Measurements from ENCODE around the gene RSU1. TPM values are rescaled to one million over a fixed set of nuclear protein-coding genes. Genes with fewer than 3 reads are reported as not detected.

The RSU1 gene
- total and polyA plus RNA-seq, 2 of the 13 experiments (the other 11 are each of a cell fraction or from before 2014, with no cell fraction given), result 32.3 to 35.1 TPM

DNA sequence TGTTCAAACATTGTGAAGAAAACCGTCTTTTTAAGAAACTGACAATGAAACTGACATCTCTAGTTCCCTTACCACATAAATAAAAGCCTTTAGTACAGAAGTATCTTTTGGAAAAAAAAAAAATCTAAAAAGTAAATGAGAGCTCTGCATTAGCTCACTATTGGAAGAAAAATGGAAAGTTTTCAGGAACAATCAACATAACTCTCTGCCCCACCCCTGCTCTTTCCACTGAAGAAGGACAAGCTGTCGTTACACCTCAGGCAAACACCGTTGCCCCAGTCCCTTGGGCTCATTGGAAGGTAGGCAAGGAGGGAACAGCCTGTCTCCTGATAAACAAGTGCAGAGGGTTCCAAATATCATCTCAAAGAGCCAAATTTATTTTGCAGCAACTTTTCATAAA is 273.1 kb downstream of the RSU1 start:
- no peak for DNase-seq (ENCODE audit: low spot score)
- Histone ChIP-seq H3K27ac (ENCODE audit: extremely low read length, insufficient read depth, low read length) (no peak overlapping the region), H3K4me2 (ENCODE audit: low read depth, low read length) (no peak overlapping the region), H3K27me3 (ENCODE audit: control insufficient read depth in 1 of 2, insufficient read depth in 2 of 2, low read length in 2 of 2) (no peaks in the 10 kb centered on the region; a peak in 1 of 5 replicates), H3K79me2 (ENCODE audit: insufficient read depth, low read length) (no peaks in the 10 kb centered on the region), H2AFZ (ENCODE audit: low read length) (no peak overlapping the region), H3K4me1 (ENCODE audit: insufficient read depth, low read length) (no peaks in the 10 kb centered on the region), H4K20me1 (ENCODE audit: insufficient read depth, low read length) (no peaks in the 10 kb centered on the region), H3K36me3 (replicated peaks in 1 of 2; ENCODE audit: control insufficient read depth in 1 of 2, insufficient read depth in 2 of 2, low read length in 2 of 2) (no peaks in the 10 kb centered on the region), H3K9me3 (ENCODE audit: low read length) (no peaks in the 10 kb centered on the region), H3K4me3 (replicated peaks in 1 of 3; ENCODE audit: insufficient read depth in 1 of 3, low read depth in 2 of 3, low read length in 3 of 3) (no peak overlapping the region), H3K9ac (ENCODE audit: insufficient read depth, low read depth, low read length) (no peak overlapping the region)
- POLR2A ChIA-PET, result no interaction called here
- intact Hi-C loops (cut with micrococcal nuclease; ENCODE audit: unreplicated experiment) (loop anchor here (10.0 kb wide), 1 partner anchor 669 kb away; no protein-coding TSS in a partner anchor), in situ Hi-C loops (cut with HindIII; ENCODE audit: extremely low pct_ligation_motif_present, low pct_unique_long_range_greater_than_20kb) (loop anchor here (25.0 kb wide), 1 partner anchor 657 kb away; no protein-coding TSS in a partner anchor)
- CTCF ChIA-PET (ENCODE audit: low intra/inter-chr PET ratio, low total read pairs), result interaction anchor here (2.1 kb wide), 1 partner anchor 665 kb away, joined by 9 read pairs; no protein-coding TSS in a partner anchor
- no peak for FAIRE-seq
- BruUV-seq (replicated peaks), result no TSS peak
- no peak for ATAC-seq
- WGBS (ENCODE audit: low lambda C conversion rate), result 6% methylated on average over 3 of the region's 3 CpGs
- TF ChIP-seq ZNF605 (CRISPR knock-in tag; IDR thresholded peaks at IDR 0.05) (no peak), GATAD2A (CRISPR knock-in tag; IDR thresholded peaks at IDR 0.05) (no peak), ATF7-NPFF (CRISPR knock-in tag; IDR thresholded peaks at IDR 0.05; ENCODE audit: low read depth) (no peak), ZNF12 (CRISPR knock-in tag; IDR thresholded peaks at IDR 0.05) (no peak), CC2D1A (CRISPR knock-in tag; IDR thresholded peaks at IDR 0.05) (no peak), DNMT3B (CRISPR knock-in tag; conservative IDR thresholded peaks at IDR 0.05) (no peak), U2AF1 (optimal IDR thresholded peaks at IDR 0.05; ENCODE audit: low read depth, low read length) (no peak), HCFC1 (IDR thresholded peaks at IDR 0.05; ENCODE audit: low read depth, low read length) (no peak), SNAPC2 (CRISPR knock-in tag; IDR thresholded peaks at IDR 0.05) (no peak), ZNF766 (CRISPR knock-in tag; IDR thresholded peaks at IDR 0.05; ENCODE audit: borderline replicate concordance) (no peak), IKZF4 (CRISPR knock-in tag; IDR thresholded peaks at IDR 0.05; ENCODE audit: borderline replicate concordance, low read depth, not compliant biosample characterization) (no peak), SCMH1 (CRISPR knock-in tag; IDR thresholded peaks at IDR 0.05; ENCODE audit: borderline replicate concordance) (no peak), ATAD3A (CRISPR knock-in tag; IDR thresholded peaks at IDR 0.05) (no peak)
- TF ChIP-seq, protein P1, sequence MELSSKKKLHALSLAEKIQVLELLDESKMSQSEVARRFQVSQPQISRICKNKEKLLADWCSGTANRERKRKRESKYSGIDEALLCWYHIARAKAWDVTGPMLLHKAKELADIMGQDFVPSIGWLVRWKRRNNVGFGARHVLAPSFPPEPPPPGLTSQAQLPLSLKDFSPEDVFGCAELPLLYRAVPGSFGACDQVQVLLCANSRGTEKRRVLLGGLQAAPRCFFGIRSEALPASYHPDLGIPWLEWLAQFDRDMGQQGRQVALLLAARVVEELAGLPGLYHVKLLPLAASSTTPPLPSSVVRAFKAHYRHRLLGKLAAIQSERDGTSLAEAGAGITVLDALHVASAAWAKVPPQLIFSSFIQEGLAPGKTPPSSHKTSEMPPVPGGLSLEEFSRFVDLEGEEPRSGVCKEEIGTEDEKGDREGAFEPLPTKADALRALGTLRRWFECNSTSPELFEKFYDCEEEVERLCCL (CRISPR knock-in tag; IDR thresholded peaks at IDR 0.05; ENCODE audit: borderline replicate concordance), result no peak
- TF ChIP-seq, protein P2, sequence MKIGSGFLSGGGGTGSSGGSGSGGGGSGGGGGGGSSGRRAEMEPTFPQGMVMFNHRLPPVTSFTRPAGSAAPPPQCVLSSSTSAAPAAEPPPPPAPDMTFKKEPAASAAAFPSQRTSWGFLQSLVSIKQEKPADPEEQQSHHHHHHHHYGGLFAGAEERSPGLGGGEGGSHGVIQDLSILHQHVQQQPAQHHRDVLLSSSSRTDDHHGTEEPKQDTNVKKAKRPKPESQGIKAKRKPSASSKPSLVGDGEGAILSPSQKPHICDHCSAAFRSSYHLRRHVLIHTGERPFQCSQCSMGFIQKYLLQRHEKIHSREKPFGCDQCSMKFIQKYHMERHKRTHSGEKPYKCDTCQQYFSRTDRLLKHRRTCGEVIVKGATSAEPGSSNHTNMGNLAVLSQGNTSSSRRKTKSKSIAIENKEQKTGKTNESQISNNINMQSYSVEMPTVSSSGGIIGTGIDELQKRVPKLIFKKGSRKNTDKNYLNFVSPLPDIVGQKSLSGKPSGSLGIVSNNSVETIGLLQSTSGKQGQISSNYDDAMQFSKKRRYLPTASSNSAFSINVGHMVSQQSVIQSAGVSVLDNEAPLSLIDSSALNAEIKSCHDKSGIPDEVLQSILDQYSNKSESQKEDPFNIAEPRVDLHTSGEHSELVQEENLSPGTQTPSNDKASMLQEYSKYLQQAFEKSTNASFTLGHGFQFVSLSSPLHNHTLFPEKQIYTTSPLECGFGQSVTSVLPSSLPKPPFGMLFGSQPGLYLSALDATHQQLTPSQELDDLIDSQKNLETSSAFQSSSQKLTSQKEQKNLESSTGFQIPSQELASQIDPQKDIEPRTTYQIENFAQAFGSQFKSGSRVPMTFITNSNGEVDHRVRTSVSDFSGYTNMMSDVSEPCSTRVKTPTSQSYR (CRISPR knock-in tag; IDR thresholded peaks at IDR 0.05; ENCODE audit: borderline replicate concordance), result no peak
- TF ChIP-seq, protein P3, sequence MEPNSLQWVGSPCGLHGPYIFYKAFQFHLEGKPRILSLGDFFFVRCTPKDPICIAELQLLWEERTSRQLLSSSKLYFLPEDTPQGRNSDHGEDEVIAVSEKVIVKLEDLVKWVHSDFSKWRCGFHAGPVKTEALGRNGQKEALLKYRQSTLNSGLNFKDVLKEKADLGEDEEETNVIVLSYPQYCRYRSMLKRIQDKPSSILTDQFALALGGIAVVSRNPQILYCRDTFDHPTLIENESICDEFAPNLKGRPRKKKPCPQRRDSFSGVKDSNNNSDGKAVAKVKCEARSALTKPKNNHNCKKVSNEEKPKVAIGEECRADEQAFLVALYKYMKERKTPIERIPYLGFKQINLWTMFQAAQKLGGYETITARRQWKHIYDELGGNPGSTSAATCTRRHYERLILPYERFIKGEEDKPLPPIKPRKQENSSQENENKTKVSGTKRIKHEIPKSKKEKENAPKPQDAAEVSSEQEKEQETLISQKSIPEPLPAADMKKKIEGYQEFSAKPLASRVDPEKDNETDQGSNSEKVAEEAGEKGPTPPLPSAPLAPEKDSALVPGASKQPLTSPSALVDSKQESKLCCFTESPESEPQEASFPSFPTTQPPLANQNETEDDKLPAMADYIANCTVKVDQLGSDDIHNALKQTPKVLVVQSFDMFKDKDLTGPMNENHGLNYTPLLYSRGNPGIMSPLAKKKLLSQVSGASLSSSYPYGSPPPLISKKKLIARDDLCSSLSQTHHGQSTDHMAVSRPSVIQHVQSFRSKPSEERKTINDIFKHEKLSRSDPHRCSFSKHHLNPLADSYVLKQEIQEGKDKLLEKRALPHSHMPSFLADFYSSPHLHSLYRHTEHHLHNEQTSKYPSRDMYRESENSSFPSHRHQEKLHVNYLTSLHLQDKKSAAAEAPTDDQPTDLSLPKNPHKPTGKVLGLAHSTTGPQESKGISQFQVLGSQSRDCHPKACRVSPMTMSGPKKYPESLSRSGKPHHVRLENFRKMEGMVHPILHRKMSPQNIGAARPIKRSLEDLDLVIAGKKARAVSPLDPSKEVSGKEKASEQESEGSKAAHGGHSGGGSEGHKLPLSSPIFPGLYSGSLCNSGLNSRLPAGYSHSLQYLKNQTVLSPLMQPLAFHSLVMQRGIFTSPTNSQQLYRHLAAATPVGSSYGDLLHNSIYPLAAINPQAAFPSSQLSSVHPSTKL (CRISPR knock-in tag; IDR thresholded peaks at IDR 0.05), result no peak
- TF ChIP-seq, protein P4, sequence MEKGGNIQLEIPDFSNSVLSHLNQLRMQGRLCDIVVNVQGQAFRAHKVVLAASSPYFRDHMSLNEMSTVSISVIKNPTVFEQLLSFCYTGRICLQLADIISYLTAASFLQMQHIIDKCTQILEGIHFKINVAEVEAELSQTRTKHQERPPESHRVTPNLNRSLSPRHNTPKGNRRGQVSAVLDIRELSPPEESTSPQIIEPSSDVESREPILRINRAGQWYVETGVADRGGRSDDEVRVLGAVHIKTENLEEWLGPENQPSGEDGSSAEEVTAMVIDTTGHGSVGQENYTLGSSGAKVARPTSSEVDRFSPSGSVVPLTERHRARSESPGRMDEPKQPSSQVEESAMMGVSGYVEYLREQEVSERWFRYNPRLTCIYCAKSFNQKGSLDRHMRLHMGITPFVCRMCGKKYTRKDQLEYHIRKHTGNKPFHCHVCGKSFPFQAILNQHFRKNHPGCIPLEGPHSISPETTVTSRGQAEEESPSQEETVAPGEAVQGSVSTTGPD (CRISPR knock-in tag; IDR thresholded peaks at IDR 0.05), result no peak

Data from HepG2 (cell line).